Psoas muscle (tissue), 8 donors: Measurements from ENCODE around the gene ZSWIM6. TPM values are rescaled to one million over a fixed set of nuclear protein-coding genes. Genes with fewer than 3 reads are reported as not detected.

Experiments
- ATAC-seq, 4 donors: fragments of 200-7000 bp; cut with Tn5 transposase; one replicate each; pipeline ENCODE4 v1.9.1; 2020; ENCODE audit warnings: moderate library complexity in 3 of 4, mild to moderate bottlenecking in 2 of 4
- DNase-seq, 2 donors: peaks; one replicate each; pipeline ENCODE4 v3.0.0-alpha.2; 2020
- H3K27ac ChIP-seq: fragments of 200-600 bp; one replicate; pipeline ENCODE4 v1.8.0; 2022
- H3K27me3 ChIP-seq, 3 donors: fragments of 200-600 bp in 1 of 3; one replicate each; pipeline versions ENCODE4 v1.6.1 to v1.8.0; 2013 to 2022; ENCODE audit warnings: low read length in 2 of 3, mild to moderate bottlenecking in 2 of 3, moderate library complexity in 1 of 3; ENCODE audit not compliant: insufficient read depth in 3 of 3
- H3K36me3 ChIP-seq, 2 donors: fragments of 200-600 bp in 1 of 2; one replicate each; pipeline versions ENCODE4 v1.6.1 to v1.8.0; 2013 to 2022; ENCODE audit warnings: low read depth in 1 of 2, mild to moderate bottlenecking in 1 of 2, moderate library complexity in 1 of 2; ENCODE audit not compliant: insufficient read depth in 1 of 2
- H3K4me1 ChIP-seq: fragments of 200-600 bp; one replicate; pipeline ENCODE4 v1.8.0; 2022
- H3K4me3 ChIP-seq: fragments of 200-600 bp; one replicate; pipeline ENCODE4 v1.8.0; 2022; ENCODE audit warnings: mild to moderate bottlenecking
- H3K9me3 ChIP-seq: fragments of 200-600 bp; one replicate; pipeline ENCODE4 v1.8.0; 2022
- CTCF ChIP-seq: fragments of 200-600 bp; IDR thresholded peaks from one replicate; pipeline ENCODE4 v1.8.0; 2022; ENCODE audit warnings: antibody characterized with exemption
- WGBS, 3 donors: extraction: QIAGEN DNeasy Blood & Tissue Kit; methylation state at CpG; one replicate each; pipeline versions ENCODE4 v1.1.6 to v1.1.7; 2013; 5-methylcytosine and 5-hydroxymethylcytosine counted together
- intact Hi-C, 2 donors: fragments of 100-400 bp; cut with DNase I; formaldehyde crosslinking; loops; one replicate each; pipeline versions ENCODE4 v1.11.0 to v1.14.2; 2022
- polyA plus RNA-seq, 3 donors: library from polyadenylated mRNA; stranded (reverse); fragments of 200-250 nt; gene quantifications; one replicate each; pipeline ENCODE4 v1.2.3, GENCODE V29; 2013
- total RNA-seq, 4 donors: library from RNA; stranded (reverse); fragmentation: NEBNext Ultra II Directional in 2 of 4; extraction: Animal tissue kit (Norgen Biotek cat#: 25700) in 2 of 4; gene quantifications; one replicate each; pipeline versions ENCODE4 v1.2.1 to v1.2.4, GENCODE V29; 2021 to 2023
- donor health status: healthy with polysubstance abuse.
- donor health status: DM: no; HTN: no; CAD: no; lungs with moderate emphysema.
- donor health status: Bipolar disorder and iron deficiency.
- donor health status: healthy.
- donor health status: DM: yes; HTN: yes; CAD: no.
- donor health status: DM: no; HTN: no; CAD: no.
- donor health status: DM: no; HTN: no; CAD: no.
- donor health status: DM: yes; HTN: yes; CAD: no.

Gene ZSWIM6
- total and polyA plus RNA-seq, 7 donors: 1.4 to 6.3 (median 4.0) TPM

DNA sequence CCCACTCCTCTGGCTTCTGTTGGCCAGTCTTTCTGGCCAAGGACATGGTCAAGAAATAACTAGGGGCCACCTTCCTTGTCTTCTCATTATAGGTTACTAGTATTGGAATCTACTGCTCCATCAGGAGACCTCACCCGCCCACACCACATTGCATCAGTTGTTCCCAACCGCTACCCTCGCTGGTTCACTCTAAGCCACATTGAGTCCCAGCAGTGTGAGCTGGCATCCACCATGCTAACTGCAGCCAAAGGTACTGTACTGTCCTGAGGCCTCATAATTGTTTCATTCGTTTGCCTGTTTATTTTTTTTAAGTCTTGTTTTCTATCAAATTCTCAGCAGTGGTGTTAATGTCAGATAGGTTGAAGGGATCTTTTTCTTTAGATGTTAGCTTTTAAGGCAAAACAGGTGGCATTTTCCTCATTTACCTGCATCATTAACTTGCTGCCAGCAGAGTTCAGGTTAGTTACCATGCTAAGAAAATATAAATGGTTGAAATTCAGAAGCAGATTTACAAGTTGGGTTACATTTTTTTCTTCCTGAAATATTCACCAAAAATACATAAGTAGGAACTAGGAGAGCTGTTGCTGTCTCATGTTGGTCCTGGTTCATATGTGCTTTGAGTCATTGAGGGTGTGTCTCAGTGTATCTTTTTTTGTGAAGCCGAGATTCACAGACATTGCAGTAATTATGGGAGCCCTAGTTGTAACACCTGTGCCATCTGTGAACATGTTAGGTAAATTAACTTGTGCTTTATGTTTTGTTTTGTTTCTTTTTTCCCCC is 206.9 kb downstream of the ZSWIM6 start:
- intact Hi-C loops: no loop called here
- DNase-seq (no peak), ATAC-seq (no peak)
- TF ChIP-seq CTCF: no peak
- H3K27ac ChIP-seq: no peak overlapping the region
- H3K27me3 ChIP-seq: no peaks in the 10 kb centered on the region
- 85 to 87% (median 85%) methylated on average over 5 of the region's 5 CpGs for WGBS, 3 donors
- H3K36me3 ChIP-seq: peaks cover 12 to 78% of the 10 kb centered on the region in 2 donors
- H3K9me3 ChIP-seq: peaks cover under 1% of the 10 kb centered on the region
- no peaks in the 10 kb centered on the region for H3K4me1 ChIP-seq
- no peak overlapping the region for H3K4me3 ChIP-seq

- WGBS, 3 donors: 80 to 88% (median 85%) methylated on average over 3 of the region's 3 CpGs
- intact Hi-C loops: no loop called here
- no peak overlapping the region for H3K4me3 ChIP-seq
- H3K27me3 ChIP-seq: no peaks in the 10 kb centered on the region
- H3K4me1 ChIP-seq: no peaks in the 10 kb centered on the region
- no peak overlapping the region for H3K27ac ChIP-seq
- H3K36me3 ChIP-seq: peaks cover 0 to 19% of the 10 kb centered on the region in 2 donors
- ATAC-seq (no peak), DNase-seq (no peak)
- no peak for TF ChIP-seq CTCF
- H3K9me3 ChIP-seq: no peaks in the 10 kb centered on the region
These were observed 217.5 kb downstream of the ZSWIM6 start for GRCh38 chr5:61549530-61549929.

GRCh38 chr5:61551637-61552313 is 219.7 kb downstream of the ZSWIM6 start:
- ATAC-seq: no peak
- 56 to 64% (median 58%) methylated on average over 5 of the region's 5 CpGs for WGBS, 3 donors
- H3K4me1 ChIP-seq: no peaks in the 10 kb centered on the region
- H3K27ac ChIP-seq: no peak overlapping the region
- H3K27me3 ChIP-seq: no peaks in the 10 kb centered on the region
- H3K9me3 ChIP-seq: no peaks in the 10 kb centered on the region
- no peak for DNase-seq
- no peak for TF ChIP-seq CTCF
- H3K4me3 ChIP-seq: no peak overlapping the region
- intact Hi-C loops: no loop called here
- no peaks in the 10 kb centered on the region for H3K36me3 ChIP-seq

GRCh38 chr5:61559146-61559545 is 227.1 kb downstream of the ZSWIM6 start:
- no peaks in the 10 kb centered on the region for H3K27me3 ChIP-seq
- no peaks in the 10 kb centered on the region for H3K36me3 ChIP-seq
- no peak overlapping the region for H3K27ac ChIP-seq
- TF ChIP-seq CTCF: no peak
- ATAC-seq (no peak), DNase-seq (no peak)
- H3K4me3 ChIP-seq: no peak overlapping the region
- no peaks in the 10 kb centered on the region for H3K9me3 ChIP-seq
- H3K4me1 ChIP-seq: no peaks in the 10 kb centered on the region
- intact Hi-C loops: no loop called here
